Measurements from ENCODE around the gene CCPG1.

CCPG1 gene

DNA sequence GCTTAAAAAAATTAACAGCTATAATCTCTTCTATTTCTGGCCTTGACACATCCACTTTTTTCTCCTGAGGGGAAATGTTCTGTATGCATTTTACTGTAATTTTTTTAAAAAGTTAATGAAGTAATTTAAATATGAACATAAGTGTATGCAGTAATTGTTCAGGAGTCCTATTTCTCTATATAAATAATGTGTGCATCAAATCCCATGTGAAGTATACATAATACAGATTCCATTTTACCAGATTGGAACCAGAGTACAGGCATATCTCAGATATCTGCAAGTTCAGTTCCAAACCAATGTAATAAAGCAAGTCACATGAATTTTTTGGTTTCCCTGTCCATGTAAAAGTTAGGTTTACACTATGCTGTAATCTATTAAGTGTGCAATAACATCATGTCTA, 26.6 kb downstream of the CCPG1 start:
- no peak for DNase-seq (ENCODE audit: low spot score)

GRCh38 chr15:55379095-55379494, 29.1 kb downstream of the CCPG1 start:
- DNase-seq (ENCODE audit: low spot score): no peak

GRCh38 chr15:55372701-55373440, 35.3 kb downstream of the CCPG1 start:
- no peak for DNase-seq (ENCODE audit: low spot score)

DNA sequence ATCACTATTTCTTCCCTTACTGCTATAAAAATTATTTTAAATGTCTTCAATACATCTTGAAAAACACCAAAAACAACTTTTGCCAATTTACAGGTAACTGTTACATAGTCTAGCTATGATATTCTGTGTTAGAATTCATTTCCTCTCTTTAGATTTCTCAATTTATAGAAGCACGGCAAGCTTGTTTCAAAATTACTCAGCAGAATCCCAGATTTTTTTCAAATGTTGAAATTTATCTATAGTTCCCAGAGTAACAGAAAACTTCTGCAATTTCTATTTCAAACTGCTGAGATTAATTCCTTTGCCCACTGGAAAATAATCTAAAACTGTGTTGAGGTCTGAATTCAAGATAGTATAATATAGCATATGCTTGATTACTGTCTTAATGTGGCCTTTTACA, 41.2 kb downstream of the CCPG1 start:
- DNase-seq (ENCODE audit: low spot score): no peak

DNA sequence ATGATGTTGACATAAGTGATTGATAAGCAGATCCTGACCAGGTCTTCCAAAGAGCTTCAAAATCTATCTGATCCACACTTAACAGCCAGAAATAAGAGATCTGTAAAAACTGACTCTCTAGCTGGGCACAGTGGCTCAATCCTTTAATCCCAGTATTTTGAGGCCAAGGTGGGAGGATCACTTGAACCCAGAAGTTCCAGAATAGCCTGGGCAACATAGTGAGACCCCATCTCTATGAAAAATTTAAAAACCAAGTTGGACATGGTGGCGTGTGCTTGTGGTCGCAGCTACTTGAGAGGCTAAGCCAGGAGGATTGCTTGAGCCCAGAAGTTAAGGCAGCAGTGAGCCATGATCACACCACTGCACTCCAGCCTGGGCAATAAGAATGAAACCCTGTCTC, 45.5 kb downstream of the CCPG1 start:
- no peak for DNase-seq (ENCODE audit: low spot score)

- DNase-seq (ENCODE audit: low spot score): no peak
Observed at GRCh38 chr15:55361048-55361447, 47.1 kb downstream of the CCPG1 start.

DNA sequence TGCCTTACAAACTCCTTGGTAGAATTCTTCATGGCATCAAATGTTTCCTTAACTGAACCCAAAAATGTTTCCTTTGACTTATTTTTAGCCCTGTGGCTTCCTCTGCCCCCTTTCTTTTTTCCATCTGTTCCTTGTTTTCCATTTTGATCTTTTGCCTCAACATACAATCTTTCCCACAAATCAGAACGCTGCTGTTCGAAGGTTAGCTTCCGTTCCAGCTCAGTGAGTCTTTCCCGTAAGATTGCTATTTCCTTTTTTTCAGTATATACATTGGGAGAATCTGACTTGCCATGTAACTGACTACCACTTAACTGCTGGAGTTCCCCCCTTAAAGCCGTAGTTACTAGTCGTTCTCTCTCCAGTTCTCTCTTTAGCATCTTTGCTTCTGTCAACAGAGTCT, 47.9 kb downstream of the CCPG1 start:
- no peak for DNase-seq (ENCODE audit: low spot score)

- no peak for DNase-seq (ENCODE audit: low spot score)
Observed at GRCh38 chr15:55358471-55358870, 49.7 kb downstream of the CCPG1 start.

DNA sequence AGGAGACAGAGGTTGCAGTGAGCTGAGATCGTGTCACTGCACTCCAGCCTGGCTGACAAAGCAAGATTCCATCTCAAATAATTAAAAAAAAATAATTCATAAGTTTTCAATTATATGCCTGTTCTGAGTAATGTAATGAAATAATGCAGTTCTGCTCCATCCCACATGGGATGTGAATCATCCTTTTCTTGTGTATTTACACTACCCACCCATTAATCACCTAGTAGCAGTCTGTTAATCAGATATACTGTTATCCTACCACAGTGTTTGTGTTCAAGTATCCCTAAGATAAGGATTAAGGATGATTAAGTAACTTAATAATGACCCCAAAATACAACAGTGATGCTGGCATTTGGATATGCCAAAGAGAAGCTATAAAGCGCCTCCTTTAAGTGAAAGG, 50.4 kb downstream of the CCPG1 start:
- DNase-seq (ENCODE audit: low spot score): no peak

GRCh38 chr15:55356985-55357585, 51.1 kb downstream of the CCPG1 start:
- no peak for DNase-seq (ENCODE audit: low spot score)

GRCh38 chr15:55353025-55353424, 55.1 kb downstream of the CCPG1 start:
- DNase-seq (ENCODE audit: low spot score): no peak

DNA sequence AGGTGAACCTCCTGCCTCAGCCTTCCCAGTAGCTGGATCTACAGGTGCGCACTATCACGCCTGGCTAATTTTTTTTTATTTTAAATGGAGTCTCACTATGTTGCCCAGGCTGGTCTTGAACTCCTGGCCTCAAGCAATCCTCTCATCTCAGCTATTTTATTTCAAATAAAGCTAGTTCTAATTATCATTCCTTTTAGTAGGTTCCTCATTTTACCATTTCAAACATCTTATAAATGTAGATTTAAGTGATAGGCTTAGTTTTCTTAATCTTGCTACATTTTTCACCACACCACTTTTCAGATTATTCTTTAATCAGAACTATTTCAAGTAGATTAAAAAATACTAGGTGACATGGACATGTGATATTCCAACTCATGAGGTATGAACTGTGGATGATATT, 58.9 kb downstream of the CCPG1 start:
- DNase-seq (ENCODE audit: low spot score): no peak

- DNase-seq (ENCODE audit: low spot score): no peak
Observed at GRCh38 chr15:55348281-55348778, 59.8 kb downstream of the CCPG1 start.

GRCh38 chr15:55344206-55344605, 64.0 kb downstream of the CCPG1 start:
- DNase-seq (ENCODE audit: low spot score): no peak

DNA sequence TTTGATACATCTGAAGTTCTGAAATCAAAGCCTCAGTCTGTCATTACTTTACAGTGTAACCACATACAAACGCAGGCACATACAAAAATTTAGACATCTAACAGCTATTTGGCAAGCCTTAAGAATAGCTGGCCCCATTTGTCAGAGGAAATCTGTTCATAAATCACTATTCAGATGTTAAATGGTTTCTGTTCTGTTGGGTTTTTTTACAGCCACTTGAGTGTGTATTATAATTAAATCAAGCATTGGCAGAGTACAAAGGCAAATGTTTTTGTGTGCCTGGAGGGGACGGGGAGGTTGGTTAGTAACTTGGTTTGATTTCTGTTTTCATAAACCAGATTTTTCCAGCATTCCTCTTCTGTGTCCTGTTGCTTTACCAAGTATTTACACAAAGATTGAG, 65.0 kb downstream of the CCPG1 start:
- DNase-seq (ENCODE audit: low spot score): no peak

GRCh38 chr15:55337160-55337559, 71.0 kb downstream of the CCPG1 start:
- no peak for DNase-seq (ENCODE audit: low spot score)

DNA sequence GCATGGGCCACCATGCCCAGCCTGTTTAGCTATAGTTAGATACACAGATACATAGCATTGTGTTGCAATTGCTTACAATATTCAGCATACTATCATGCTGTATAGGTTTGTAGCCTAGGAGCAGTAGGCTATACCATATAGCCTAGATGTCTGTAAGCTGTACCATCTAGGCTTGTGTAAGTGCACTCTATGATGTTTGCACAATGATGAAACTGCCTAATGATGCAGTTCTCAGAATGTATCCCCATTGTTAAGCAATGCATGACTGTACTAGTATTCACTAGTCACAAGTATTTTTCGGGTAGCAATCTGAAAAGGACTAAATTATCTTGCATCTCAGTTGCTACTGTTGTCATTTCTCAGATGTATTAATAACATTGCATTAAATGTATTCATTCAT, 73.2 kb downstream of the CCPG1 start:
- DNase-seq (ENCODE audit: low spot score): no peak

- DNase-seq (ENCODE audit: low spot score): no peak
Observed at GRCh38 chr15:55334371-55334770, 73.8 kb downstream of the CCPG1 start.

- no peak for DNase-seq (ENCODE audit: low spot score)
Observed at GRCh38 chr15:55327387-55327786, 80.8 kb downstream of the CCPG1 start.

- DNase-seq (ENCODE audit: low spot score): no peak
Observed at GRCh38 chr15:55322467-55322866, 85.7 kb downstream of the CCPG1 start.

- no peak for DNase-seq (ENCODE audit: low spot score)
Observed at GRCh38 chr15:55320963-55321362, 87.2 kb downstream of the CCPG1 start.

DNA sequence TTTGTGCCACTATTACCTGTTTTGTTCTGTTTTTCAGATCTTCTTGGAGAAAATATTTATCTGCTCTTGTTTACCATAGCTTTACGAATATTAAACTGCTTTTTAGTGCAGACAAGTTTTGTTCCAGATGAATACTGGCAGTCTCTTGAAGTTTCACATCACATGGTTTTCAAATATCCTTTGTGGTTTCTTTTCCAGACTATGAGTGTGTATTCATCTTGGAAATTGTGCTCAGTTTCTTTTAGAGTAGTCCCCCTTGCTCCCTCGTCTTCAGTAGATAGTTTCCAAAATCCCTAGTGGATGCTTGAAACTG, 88.0 kb downstream of the CCPG1 start:
- DNase-seq (ENCODE audit: low spot score): no peak

DNA sequence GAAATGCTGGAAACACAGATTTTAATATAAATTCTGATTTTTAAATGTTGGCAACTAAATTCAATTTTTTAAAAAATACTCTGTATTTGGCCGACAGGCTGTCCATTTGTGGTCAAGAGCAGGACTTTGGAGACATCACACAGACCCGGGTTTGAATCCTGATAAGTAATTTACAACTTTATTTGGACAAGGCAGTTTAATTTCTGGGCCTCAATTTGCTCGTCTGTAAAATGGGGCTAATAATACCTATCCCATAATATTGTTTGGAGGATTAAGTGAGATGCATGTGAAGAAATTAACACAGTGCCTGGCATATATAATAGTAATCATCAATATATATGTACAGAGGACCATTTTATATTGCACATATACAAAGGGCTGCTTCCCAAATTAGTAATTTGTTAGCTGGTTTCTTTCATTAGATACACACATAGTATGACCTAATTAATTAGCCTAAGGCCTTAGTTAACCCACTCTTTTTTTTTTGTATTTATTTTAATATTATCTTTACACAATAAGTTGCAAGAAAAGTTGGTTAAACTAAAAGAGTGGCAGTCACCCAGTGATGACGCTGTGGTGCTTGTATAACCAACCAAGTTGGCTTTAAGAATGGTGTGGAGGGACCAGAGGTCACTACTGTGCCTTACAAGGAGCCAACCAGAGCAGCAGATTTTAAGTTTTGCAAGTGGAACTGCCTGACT, 88.5 kb downstream of the CCPG1 start:
- peak; percentile 16 for DNase-seq (ENCODE audit: low spot score)

Data from activated CD4-positive, alpha-beta T cell treated with anti-CD3 and anti-CD28 coated beads, Interleukin-2, Interleukin-4, amounts not matched to agents 100 ng/mL and 50 ng/mL, durations not matched to agents 16 hours and 8 hours (primary cell).